K562 (cell line): ENCODE data around the gene RPL15. TPM values are rescaled to one million over a fixed set of nuclear protein-coding genes. Genes with fewer than 3 reads are reported as not detected.

Source experiments
- ATAC-seq: fragments of 200-7000 bp; cut with Tn5 transposase; 3 replicates; pipeline ENCODE4 v1.9.1; 2020; ENCODE audit warnings: moderate library complexity
- BruUV-seq: library from RNA; stranded (reverse); fragments of 400-500 nt; replicated peaks from 2 replicates; lab custom pipeline; 2021; lab: Mats Ljungman, UMichigan
- CTCF ChIA-PET: fragments of 300-600 bp; formaldehyde crosslinking; extraction: SDS; loops from one replicate; lab custom pipeline; 2021; ENCODE audit warnings: low intra/inter-chr PET ratio; lab: Yijun Ruan, JAX
- POLR2A ChIA-PET: fragments of 300-600, 350-650 bp; sonication (Branson Sonifier 250); formaldehyde crosslinking; extraction: SDS; loops from one replicate; lab custom pipeline; 2021; ENCODE audit warnings: antibody characterized with exemption, inconsistent platforms; lab: Yijun Ruan, JAX
- DNase-seq, 4 experiments: peaks; one replicate each; pipeline versions ENCODE4 v3.0.0 to v3.0.0-alpha.2; 2011 to 2018; ENCODE audit warnings: low spot score in 3 of 4, mixed read lengths in 3 of 4; ENCODE audit errors: extremely low read depth in 1 of 4
- FAIRE-seq: peaks from 2 replicates; lab custom pipeline; 2011; peaks lifted over from hg19 to GRCh38; lab: Jason Lieb, UNC
- H2AFZ ChIP-seq: 2 replicates; pipeline ENCODE4 v1.6.0; 2011; ENCODE audit warnings: low read depth, low read length, control low read depth, inconsistent platforms
- H3K27ac ChIP-seq: fragments of 200-600 bp; 3 replicates; pipeline ENCODE4 v1.8.0; 2011; ENCODE audit warnings: low read depth, mild to moderate bottlenecking, control low read depth, inconsistent platforms, low read length, moderate library complexity, mixed read lengths; ENCODE audit errors: extremely low read depth
- H3K27me3 ChIP-seq, 2 experiments: fragments of 300-600 bp in 1 of 2; 2 replicates in 1 of 2; 3 replicates in 1 of 2; pipeline versions ENCODE4 v1.6.0 to v1.8.0; 2011; ENCODE audit warnings: inconsistent platforms in 2 of 2, low read length in 2 of 2, mild to moderate bottlenecking in 1 of 2, mixed read lengths in 1 of 2, moderate library complexity in 1 of 2; ENCODE audit not compliant: control insufficient read depth in 2 of 2, insufficient read depth in 2 of 2
- H3K36me3 ChIP-seq: fragments of 300-600 bp; 3 replicates; pipeline ENCODE4 v1.8.0; 2011; ENCODE audit warnings: mild to moderate bottlenecking, low read length, inconsistent platforms; ENCODE audit not compliant: control insufficient read depth, insufficient read depth
- H3K4me1 ChIP-seq, 2 experiments: fragments of 200-600 bp in 1 of 2; replicated peaks in 1 of 2; 2 replicates in 1 of 2; 3 replicates in 1 of 2; pipeline versions ENCODE4 v1.5.1 to v1.8.0; 2011; ENCODE audit warnings: inconsistent platforms in 2 of 2, low read length in 2 of 2, mild to moderate bottlenecking in 1 of 2, mixed read lengths in 1 of 2, moderate library complexity in 1 of 2; ENCODE audit not compliant: control insufficient read depth in 2 of 2, insufficient read depth in 2 of 2
- H3K4me2 ChIP-seq: 2 replicates; pipeline ENCODE4 v1.6.1; 2011; ENCODE audit warnings: low read length, control low read depth, inconsistent platforms, mixed read lengths; ENCODE audit not compliant: insufficient read depth
- H3K4me3 ChIP-seq: fragments of 200-600 bp; sonication (generic), shearing (Covaris generic); 2 replicates; pipeline ENCODE4 v1.5.1; 2016; ENCODE audit warnings: control low read depth, inconsistent platforms
- H3K79me2 ChIP-seq: fragments of 200-600 bp; 3 replicates; pipeline ENCODE4 v1.8.0; 2011; ENCODE audit warnings: low read length, inconsistent platforms; ENCODE audit not compliant: control insufficient read depth, insufficient read depth
- H3K9ac ChIP-seq, 2 experiments: 2 replicates each; pipeline versions ENCODE4 v1.6.0 to v1.6.1; 2011; ENCODE audit warnings: low read depth in 2 of 2, low read length in 2 of 2, control low read depth in 1 of 2, inconsistent platforms in 1 of 2, mild to moderate bottlenecking in 1 of 2, mixed read lengths in 1 of 2; ENCODE audit not compliant: insufficient read depth in 1 of 2
- H3K9me1 ChIP-seq: one replicate; pipeline ENCODE4 v1.6.0; 2011; ENCODE audit warnings: inconsistent platforms, mild to moderate bottlenecking, low read length, moderate library complexity; ENCODE audit not compliant: control insufficient read depth, insufficient read depth
- H3K9me3 ChIP-seq: replicated peaks from 2 replicates; pipeline ENCODE4 v1.5.1; 2011; ENCODE audit warnings: low read depth, low read length, inconsistent platforms; ENCODE audit not compliant: control insufficient read depth, insufficient read depth
- H4K20me1 ChIP-seq: replicated peaks from 2 replicates; pipeline ENCODE4 v1.6.1; 2011; ENCODE audit warnings: low read length, inconsistent platforms, mixed read lengths; ENCODE audit not compliant: control insufficient read depth, insufficient read depth
- BRD9 ChIP-seq: fragments of 450-650 bp; IDR thresholded peaks from 2 replicates; pipeline ENCODE4 v1.6.1; 2018; ENCODE audit warnings: low read depth; ENCODE audit not compliant: partially characterized antibody
- CREB1 ChIP-seq, 2 experiments: sonication (generic) in 1 of 2; formaldehyde crosslinking in 1 of 2; IDR thresholded peaks; 2 replicates each; pipeline versions ENCODE4 v1.6.1 to v1.8.0; 2012 to 2022; ENCODE audit warnings: inconsistent platforms in 1 of 2, mild to moderate bottlenecking in 1 of 2, missing genetic modification reagents in 1 of 2, moderate library complexity in 1 of 2
- EHMT2 ChIP-seq: fragments of 450-650 bp; IDR thresholded peaks from 2 replicates; pipeline ENCODE4 v1.6.1; 2018; ENCODE audit warnings: antibody characterized with exemption
- FOXK1 ChIP-seq: sonication (generic); formaldehyde crosslinking; IDR thresholded peaks from 2 replicates; pipeline ENCODE4 v1.8.0; 2022; ENCODE audit warnings: missing genetic modification reagents, mild to moderate bottlenecking, borderline replicate concordance
- GABPB1 ChIP-seq: sonication (generic); formaldehyde crosslinking; IDR thresholded peaks from 2 replicates; pipeline ENCODE4 v1.8.0; 2022; ENCODE audit warnings: mild to moderate bottlenecking, missing genetic modification reagents
- NR2F6 ChIP-seq: fragments of 450-650 bp; formaldehyde crosslinking; IDR thresholded peaks from 2 replicates; pipeline ENCODE4 v1.4.0; 2020; ENCODE audit warnings: mild to moderate bottlenecking
- NUFIP1 ChIP-seq: fragments of 450-650 bp; IDR thresholded peaks from 2 replicates; pipeline ENCODE4 v1.6.1; 2018; ENCODE audit not compliant: partially characterized antibody
- SMAD3 ChIP-seq: fragments of 450-650 bp; formaldehyde crosslinking; conservative IDR thresholded peaks from 2 replicates; pipeline ENCODE4 v1.4.0; 2020; ENCODE audit warnings: mild to moderate bottlenecking
- THRB ChIP-seq: fragments of 450-650 bp; formaldehyde crosslinking; conservative IDR thresholded peaks from 2 replicates; pipeline ENCODE4 v1.4.0; 2022; ENCODE audit warnings: mild to moderate bottlenecking, missing genetic modification characterization
- WGBS: fragments of 100-300 bp; shearing (Covaris generic); methylation state at CpG from one replicate; pipeline ENCODE4 v1.1.6; 2016; ENCODE audit warnings: low coverage, mixed read lengths; ENCODE audit not compliant: insufficient coverage; ENCODE audit errors: missing lambda C conversion rate; 5-methylcytosine and 5-hydroxymethylcytosine counted together
- in situ Hi-C: fragments of 300-500 bp; cut with MboI; formaldehyde crosslinking; loops from 4 replicates; pipeline ENCODE4 v1.15.0; 2018; ENCODE audit warnings: inconsistent platforms, mixed read lengths
- intact Hi-C: fragments of 100-400 bp; cut with micrococcal nuclease; formaldehyde crosslinking; loops from 2 replicates; pipeline ENCODE4 v1.14.2; 2022
- polyA plus RNA-seq, 8 experiments: library from polyadenylated mRNA; depleted of rRNA in 4 of 8; stranded (reverse) in 5 of 8; unstranded in 3 of 8; fragments of >200 nt; fragmentation: Nextera tagmentation in 2 of 8; fragmentation: Illumina TruSeq in 1 of 8; extraction: Ambion mirVana in 2 of 8; extraction: Trizol in 1 of 8; gene quantifications; 2 replicates each; pipeline versions ENCODE4 v1.2.1 to v1.2.3, GENCODE V29; 2011 to 2014; ENCODE audit warnings: inconsistent platforms in 1 of 8, missing spikeins in 1 of 8
- total RNA-seq, 7 experiments: library from RNA; depleted of rRNA in 6 of 7; stranded (reverse); fragments of >200 nt in 6 of 7; fragmentation: Illumina TruSeq in 2 of 7; extraction: Trizol in 2 of 7; gene quantifications; 2 replicates each; pipeline versions ENCODE4 v1.2.1 to v1.2.3, GENCODE V29; 2011 to 2021; ENCODE audit warnings: low replicate concordance in 1 of 7

Gene RPL15
- total and polyA plus RNA-seq, 9 of the 15 experiments (the other 6 are each of a cell fraction or from before 2014, with no cell fraction given), result 2,393 to 8,850 (median 3,928) TPM

DNA sequence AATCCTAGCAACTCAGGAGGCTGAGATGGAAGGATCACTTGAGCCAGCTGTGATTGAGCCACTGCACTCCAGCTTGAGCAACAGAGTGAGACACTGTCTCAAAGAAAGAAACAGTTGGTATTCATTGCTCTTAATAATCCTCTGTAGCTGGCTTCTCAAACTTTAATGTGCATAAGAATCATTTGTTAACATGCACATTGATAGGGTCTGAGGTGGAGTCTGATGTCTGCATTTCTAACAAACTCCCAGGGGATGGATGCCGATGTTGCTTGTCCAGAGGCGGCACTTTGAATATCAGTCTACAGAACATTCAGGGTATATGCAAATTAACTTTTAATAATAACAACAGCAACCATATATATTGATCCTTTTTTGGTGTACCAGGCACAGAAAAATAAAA lies 40.0 kb upstream of the RPL15 start:
- Histone ChIP-seq H3K4me2 (no peak overlapping the region), H3K9me1 (no peaks in the 10 kb centered on the region), H3K4me1 (peaks cover 3% of the 10 kb centered on the region in 2 experiments; a peak in 3 of 5 replicates), H4K20me1 (no peaks in the 10 kb centered on the region), H3K27ac (no peak overlapping the region), H3K9ac (no peak overlapping the region), H3K27me3 (no peaks in the 10 kb centered on the region), H3K79me2 (peaks cover 15% of the 10 kb centered on the region; the same call in 2 of the 3 replicates), H3K36me3 (peaks cover 2% of the 10 kb centered on the region; the same call in 2 of the 3 replicates), H3K9me3 (no peaks in the 10 kb centered on the region), H2AFZ (no peak overlapping the region), H3K4me3 (no peak overlapping the region)
- FAIRE-seq, result no peak
- BruUV-seq, result no TSS peak
- POLR2A ChIA-PET, result interaction anchor here (0.7 kb wide), 1 partner anchor 167 kb away, joined by 3 read pairs; no protein-coding TSS in a partner anchor
- in situ Hi-C loops, result no loop called here
- intact Hi-C loops, result loop anchor here (10.0 kb wide), 1 partner anchor 162 kb away; no protein-coding TSS in a partner anchor
- DNase-seq, result no peak
- no peak for ATAC-seq
- no peak for TF ChIP-seq SMAD3 (CRISPR knock-in tag)
- TF ChIP-seq EHMT2, result no peak
- TF ChIP-seq CREB1 (IDR thresholded peaks at IDR 0.05), result no peak
- TF ChIP-seq CREB1 (CRISPR knock-in tag; IDR thresholded peaks at IDR 0.05), result no peak
- TF ChIP-seq NR2F6 (CRISPR knock-in tag), result no peak
- no peak for TF ChIP-seq NUFIP1
- no peak for TF ChIP-seq THRB
- TF ChIP-seq GABPB1 (CRISPR knock-in tag), result no peak
- no peak for TF ChIP-seq FOXK1
- TF ChIP-seq BRD9, result no peak
- CTCF ChIA-PET, result no interaction called here
- WGBS, result 97% methylated on average over 2 of the region's 2 CpGs
